HG03159 (cell line): ENCODE results near the gene GDAP2.
"Not testable (repeated sequence)": the region's sequence is repeated elsewhere in the genome, so short reads cannot be mapped to it uniquely, and the experiment has no call there.

Source experiments
- ATAC-seq: cut with Tn5 transposase; IDR thresholded peaks from one replicate; pipeline ENCODE4 v1.9.1; 2021; ENCODE audit warnings: mild to moderate bottlenecking, moderate library complexity; ENCODE audit not compliant: unreplicated experiment

Gene GDAP2, protein sequence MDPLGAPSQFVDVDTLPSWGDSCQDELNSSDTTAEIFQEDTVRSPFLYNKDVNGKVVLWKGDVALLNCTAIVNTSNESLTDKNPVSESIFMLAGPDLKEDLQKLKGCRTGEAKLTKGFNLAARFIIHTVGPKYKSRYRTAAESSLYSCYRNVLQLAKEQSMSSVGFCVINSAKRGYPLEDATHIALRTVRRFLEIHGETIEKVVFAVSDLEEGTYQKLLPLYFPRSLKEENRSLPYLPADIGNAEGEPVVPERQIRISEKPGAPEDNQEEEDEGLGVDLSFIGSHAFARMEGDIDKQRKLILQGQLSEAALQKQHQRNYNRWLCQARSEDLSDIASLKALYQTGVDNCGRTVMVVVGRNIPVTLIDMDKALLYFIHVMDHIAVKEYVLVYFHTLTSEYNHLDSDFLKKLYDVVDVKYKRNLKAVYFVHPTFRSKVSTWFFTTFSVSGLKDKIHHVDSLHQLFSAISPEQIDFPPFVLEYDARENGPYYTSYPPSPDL

DNA sequence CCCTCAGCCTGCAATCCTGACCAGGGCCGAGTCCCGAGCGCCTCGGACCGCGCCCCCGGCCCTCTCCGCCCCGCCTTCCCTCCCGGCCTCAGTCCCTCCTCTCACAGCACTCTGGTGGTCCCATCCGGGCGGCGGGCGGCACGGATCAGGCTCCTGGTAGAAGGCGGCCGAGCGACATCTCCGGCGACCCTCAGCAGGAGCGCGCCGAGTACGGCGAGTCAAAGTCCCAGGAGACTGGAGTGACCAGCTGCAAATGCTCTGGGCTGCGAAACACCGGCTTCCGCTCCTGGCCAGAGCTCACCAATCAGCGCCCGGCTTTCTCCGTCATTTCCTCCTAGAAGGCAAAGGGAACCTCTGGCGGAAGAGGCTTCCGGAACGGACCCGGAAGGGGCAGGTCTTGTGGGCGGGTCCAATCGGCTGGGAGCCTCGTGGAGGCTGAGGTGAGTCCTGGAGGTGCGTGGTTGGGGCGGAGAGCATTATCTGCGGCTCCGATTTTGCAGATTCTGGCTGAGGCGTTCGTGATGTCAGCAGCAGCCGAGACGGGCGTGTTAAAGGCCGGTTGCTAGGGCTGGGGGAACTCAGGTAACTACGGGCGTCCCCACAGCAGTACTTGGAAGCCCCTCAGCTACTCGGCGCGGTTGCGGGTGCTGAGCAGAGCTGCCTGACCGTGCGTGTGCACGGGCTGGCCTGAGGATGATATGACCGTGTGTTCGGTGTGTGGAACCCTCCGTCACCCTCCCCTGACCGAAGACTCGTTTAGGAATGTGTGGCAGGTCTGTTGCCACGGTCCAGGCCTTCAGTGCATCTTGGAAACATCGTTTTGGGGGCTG is at the start of gene GDAP2, which contains the start of gene WDR3:
Gene GDAP2, minus strand, starts transcription at position 279 of the 830 bp plus-strand sequence. CDS start 9,264 bp downstream, outside the sequence.
Gene WDR3, plus strand, starts transcription at position 397 of the 830 bp plus-strand sequence. CDS start 3,581 bp downstream, outside the sequence.
- peak; percentile 96 for ATAC-seq

DNA sequence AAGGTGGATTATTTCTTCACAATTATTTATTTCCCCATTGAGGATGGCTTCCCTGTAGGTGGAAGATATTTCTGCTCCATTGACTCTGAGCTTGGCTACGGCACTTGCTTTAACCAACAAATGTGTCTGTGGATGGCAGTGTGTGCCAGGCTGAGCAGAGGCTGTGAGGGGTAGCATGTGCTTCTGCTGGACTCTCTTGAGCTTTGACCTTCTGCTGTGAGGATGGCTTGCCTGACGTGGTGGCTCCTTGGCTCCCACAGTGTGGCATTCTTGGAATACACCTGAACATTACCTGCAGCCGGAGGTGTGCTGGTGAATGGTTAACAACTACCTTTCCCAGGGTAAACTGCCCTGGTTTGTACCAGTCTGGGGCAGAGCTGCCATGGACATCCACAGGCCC is 47.0 kb upstream of the GDAP2 start:
- ATAC-seq: no peak

DNA sequence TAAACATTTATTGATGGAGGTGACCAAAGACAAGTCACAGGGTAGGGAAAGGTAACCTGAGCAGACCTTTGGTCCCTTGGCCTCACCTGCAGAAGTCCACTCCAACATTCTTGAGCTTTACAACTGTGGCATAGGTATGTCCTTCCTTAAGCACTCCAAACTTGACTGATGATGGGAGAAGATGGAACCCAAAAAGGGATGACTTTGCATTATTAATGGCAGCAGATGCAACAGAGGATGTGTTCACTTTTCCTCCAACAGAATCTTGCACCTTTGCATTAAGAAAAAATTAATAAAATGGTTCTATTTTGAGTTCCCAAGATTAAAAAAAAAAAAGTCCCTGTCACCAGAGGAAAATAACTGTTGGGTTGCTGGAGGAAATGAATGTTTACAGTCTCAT is 42.4 kb upstream of the GDAP2 start:
- no peak for ATAC-seq

DNA sequence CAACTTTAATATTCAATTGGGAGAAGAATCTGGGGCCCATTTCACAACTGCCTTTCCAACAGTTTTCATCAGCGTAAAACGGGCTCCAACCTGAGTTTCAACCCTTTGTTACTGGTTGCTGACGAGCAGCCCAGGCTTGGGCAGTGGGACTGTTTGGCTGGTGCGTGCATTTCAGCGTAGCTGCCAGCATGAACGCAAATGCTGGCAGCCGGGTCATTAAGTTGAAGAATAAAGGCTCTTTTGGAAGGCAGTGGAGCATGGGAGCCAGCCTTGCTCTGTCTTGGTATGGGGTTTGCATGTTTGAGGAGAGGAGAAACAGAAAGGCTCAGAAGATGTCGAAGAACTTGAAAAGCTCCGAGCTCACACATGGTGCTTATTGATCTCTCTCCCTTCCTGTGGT is 40.8 kb upstream of the GDAP2 start:
- no peak for ATAC-seq

DNA sequence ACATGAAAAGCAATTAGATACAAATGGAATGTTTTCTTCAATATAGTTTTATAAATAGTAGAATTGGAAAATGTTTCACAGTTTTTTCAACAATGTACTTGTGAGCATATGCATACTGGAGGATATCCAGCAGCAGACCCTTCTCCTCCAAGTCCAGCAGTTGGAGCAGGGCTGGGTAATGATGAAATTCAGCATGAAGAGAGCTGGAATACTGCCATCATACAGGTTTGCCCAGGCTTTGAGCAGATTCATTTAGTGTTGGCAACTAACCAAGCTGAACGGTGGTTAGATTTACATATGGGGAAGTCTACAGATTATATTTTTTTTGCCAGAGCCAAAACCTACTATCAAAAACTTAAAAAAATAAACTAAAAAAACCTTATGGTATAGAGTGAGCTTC is 38.5 kb upstream of the GDAP2 start:
- ATAC-seq: no peak

DNA sequence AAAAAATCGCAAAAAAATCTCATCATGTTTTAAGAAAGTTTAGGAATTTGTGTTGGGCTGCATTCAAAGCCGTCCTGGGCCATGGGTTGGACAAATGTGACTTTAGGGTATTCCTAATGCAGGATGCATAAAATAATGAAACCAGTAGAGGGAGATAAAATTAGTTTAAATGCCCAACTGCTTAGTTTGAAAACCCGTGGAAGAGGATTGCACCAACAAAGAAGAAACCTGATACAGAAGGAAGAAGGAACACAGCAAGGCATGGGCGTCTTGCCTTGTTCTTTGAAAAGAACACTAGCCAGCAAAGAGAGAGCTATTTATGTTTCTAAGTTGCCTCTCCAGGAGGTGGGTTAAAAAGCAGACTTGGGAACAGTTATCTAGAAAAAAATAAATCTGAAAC is 38.1 kb upstream of the GDAP2 start:
- no peak for ATAC-seq

DNA sequence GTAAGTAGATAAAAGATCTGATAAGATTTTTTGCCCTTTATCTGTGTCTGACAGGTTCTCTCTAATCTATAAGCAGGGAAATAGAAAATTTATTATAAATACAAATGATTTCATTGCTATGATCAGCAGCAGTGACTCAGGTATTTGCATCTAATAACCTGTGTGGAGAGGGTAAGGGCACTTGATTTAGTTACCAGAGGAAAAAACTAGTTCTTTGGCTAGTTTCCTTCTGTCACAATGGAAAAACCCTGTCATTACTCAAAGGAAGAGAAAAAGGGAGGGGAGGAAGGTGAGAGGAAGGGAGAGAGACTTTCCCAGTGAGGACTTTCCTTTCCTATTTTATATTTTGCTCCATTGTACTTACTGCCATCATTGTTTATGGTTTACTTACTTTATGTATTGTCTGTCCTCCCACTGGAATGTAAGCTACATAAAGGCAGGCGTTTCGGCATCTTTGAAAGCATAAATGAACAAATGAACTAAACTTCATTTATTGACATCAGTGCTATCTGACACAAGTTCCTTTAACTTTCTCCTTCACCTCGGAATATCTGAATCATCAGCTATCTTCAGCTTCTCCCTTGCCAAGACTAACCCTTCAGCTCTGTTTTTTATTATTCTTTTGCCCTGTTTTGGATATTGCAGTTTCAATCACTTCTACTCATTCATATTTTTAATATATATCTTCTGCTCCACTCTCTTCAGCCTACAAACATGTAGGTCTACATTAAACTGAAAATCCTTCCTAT is 35.0 kb upstream of the GDAP2 start:
- ATAC-seq: no peak

DNA sequence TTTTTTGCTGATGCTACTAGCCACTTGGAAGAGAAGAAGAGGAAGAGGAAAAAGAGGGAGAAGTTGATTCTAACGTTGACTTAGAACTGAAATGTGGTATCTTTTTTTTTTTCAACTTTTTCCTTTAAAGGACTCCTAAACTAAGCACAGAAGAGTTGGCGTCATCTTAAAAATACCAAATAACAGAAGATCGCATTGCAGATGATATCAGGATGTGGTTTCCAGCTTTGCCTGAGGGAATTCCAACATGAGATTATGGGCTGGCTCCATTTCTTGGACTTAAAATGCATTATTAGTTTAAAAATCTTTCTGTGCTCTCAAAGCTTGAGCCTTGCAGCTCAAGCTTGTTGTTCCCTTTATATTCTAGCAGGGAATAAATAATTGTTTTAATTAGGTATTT is 29.9 kb upstream of the GDAP2 start:
- no peak for ATAC-seq

DNA sequence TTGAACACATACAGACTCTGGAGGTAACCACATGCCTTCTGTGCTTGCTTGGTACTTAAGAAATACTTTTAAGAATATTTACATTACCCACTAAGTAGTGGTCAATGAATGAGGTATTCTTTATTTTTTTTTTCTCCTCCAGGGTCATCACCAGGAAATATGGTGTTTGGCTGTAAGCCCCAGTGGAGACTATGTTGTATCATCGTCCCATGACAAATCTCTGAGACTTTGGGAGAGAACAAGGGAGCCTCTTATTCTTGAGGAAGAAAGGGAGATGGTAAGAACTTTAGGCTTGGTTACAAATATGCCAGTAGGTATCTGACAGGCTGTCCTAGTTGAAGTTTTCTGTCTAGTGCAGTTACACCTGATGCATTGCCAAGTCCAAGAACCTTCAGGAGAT is 23.0 kb upstream of the GDAP2 start:
- ATAC-seq: no peak

DNA sequence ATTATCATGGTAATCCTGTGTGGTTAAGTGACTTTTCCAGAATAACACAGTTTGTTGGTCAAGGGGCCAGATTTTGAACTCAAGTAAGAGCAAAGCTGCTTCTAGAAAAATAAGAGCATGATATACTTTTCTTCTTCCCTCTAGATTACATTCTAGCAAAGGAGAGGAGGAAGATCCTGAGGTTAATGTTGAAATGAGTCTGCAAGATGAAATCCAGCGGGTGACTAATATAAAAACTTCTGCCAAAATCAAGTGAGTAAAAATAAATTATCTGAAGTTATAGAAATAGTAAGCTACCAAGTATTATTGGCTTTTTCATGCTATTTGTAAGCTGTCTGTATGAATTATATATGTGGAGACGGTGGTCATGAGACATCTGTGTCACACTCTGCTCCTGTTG is 12.9 kb upstream of the GDAP2 start:
- no peak for ATAC-seq

DNA sequence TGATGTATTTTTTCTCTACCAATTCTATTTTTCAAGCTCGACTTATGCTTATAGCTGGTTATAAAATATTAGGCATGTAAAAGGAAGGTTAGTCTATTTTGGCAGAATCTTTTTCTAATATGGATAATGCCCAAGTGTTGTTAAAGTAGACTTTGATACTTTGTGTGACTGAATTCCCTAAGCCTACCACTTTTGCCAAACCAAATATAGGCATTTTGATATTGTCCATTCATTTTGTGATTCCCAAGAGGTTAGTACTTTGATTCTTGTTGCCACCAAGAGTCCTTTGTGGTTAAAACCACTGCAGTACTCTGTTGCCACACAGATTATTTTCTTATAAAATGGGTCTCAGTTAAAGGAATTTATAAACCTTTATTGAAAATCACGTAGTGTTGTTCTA is 4.3 kb upstream of the GDAP2 start:
- no peak for ATAC-seq

DNA sequence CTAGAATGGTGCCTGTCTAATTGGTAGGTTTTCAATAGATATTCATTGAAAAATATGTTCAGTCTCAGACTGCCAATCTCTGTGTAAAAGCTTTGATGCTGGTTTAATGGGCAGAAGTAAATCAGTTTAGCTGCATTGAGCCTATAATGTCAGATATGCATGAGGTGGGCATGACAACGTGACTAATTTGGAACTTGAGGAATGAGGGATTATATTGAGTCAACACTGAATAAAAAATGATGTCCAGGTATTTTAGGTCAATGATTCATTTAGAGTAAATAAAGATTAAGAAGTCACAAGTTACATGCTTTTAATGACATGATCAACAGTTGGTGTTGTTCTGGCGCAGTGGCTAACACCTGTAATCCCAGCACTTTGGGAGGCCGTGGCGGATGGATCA is 3.2 kb upstream of the GDAP2 start:
- ATAC-seq: no peak

DNA sequence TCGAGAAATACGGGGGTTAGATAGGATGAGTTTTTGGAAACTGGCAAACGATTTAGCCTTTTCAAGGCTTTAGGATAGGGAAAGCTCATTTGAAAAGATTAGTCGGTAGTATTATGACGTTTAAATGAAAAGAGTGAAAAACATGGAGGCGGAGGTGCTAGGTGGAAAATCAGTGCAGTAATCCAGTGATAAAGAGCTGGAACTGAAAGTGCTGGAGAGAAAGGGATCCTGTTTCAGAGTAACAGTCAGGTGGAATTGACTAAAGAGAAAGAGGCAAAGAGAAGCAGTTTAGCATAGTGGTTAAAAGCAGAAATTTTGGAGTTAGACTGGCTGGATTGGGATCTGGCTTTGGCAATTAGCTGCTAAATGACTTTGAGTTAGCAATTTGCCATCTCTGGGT is 1.1 kb upstream of the GDAP2 start:
- ATAC-seq: no peak

DNA sequence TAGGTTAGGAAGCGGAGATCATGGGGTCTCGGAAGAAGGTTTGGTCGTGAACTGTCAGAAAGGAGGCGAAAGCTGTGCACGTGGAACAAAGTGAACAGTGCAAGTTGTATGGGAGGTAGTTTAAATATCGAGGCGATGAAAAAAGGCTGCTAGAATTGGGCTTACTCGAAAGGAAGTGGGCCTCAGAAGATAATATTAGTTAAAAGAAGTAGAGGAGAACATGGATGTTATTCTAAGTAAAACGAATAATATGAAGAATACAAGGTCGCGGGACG is 689 bp upstream of the GDAP2 start:
- ATAC-seq: no peak

DNA sequence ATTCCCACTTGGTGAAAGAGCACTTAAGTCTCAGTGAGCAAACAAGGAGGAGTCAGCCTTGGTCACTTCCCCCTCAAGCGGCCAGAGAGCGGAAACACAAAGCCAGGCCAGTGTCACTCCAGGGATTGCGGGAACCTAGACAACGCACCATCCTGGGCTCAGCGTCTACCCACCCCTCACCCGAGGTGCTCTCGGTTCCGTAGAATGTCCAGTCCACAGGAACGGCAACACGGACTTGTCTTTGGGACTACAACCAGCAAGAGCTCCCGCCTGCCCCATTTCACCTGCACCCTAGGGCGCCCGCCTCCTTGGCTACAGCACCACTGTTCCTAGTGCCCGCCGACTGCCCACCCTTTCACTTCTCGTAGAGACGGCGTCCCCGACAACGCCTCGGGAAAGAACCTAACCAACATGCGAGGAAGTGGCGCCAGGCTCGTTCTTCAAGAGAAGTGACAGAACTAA is 509 bp downstream of the GDAP2 start:
- peak; percentile 30 for ATAC-seq

DNA sequence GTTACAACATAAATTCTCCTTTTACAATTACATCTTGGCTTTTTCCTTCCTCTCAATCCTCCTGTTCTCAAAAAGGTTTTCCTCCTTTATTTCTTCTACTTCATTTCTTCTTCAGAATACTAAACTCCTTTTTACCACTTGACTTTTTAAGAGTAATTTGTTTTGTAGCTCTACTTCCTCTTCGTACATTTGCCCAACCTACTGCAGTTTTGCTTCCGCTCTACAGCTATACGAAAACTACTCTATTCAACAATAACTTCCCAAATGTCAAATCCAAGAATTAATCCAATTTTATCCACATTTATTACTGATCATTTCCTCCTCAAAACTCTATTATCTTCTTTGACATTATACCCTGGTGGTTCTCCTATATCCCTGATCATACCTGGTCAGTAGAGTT is 3.4 kb downstream of the GDAP2 start:
- no peak for ATAC-seq

DNA sequence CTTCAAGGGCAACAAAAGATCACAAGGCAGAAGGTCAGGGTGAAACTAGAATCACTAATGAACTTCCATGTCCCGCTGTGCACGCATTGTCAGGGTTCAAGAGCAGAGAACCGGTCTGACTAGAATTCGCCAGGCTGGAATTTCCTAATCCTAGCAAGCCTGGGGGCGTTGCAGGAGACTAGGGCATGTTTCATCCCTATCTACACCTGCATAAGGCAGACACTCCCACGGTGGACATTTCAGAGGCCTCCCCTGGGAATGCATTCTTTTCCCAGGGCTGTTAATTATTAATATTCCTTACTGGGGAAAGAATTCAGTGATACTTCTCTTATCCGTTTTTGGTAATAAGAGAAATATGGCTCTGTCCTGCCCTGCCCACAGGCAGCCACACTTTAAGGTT is 6.7 kb downstream of the GDAP2 start:
- not testable (repeated sequence) for ATAC-seq

DNA sequence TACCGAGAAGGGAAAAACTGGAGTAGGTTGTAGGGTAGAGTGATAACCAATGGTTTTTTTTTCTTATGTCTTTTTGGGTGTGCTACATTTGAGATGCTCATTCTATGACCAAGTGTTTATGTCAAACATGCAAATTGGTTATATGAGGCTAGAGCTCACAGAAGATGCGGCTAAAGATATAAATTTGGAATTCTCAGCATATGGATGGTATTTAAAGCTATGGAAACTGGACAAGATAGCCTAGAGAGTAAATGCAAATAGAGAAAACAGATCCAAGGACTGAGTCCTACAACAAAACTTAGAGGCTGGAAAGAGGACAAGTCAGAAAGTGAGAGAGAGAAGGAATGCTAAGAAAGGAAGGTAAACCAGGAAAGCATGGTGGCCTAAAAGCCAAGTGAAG is 7.4 kb downstream of the GDAP2 start:
- no peak for ATAC-seq

DNA sequence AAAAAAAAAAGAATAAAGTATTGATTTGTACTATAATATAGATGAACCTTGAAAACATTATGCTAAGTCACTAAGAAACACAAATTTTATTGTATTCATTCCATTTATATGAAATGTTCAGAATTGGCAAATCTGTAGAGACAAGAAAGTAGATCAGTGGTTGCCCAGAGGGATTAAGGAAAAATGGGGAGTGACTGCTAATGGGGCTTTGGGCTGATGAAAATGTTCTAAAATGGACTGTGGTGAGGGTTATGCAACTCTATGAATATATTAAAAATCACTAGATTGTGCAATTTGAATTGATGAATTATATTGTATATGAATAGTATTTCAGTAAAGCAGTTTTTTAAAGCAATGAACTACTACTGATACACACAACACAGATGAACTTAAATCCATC is 10.0 kb downstream of the GDAP2 start:
- ATAC-seq: no peak

DNA sequence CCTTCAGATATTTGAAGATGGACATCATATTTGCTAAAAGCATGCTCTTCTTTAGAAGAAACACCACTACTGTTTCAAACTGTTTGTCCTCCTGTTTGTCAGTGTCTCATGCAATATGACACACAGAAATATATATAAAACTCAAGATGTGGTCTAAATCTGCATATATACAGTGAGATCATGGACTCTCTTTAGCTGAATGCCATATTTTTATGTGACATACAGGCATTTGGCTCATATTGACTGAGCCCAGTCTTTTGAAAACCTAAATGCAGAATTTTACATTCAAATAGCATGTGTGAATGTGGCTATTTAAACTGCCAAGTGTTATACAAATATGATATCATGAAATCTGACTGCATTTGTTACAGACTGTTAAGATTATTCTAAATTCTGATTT is 18.4 kb downstream of the GDAP2 start:
- no peak for ATAC-seq

DNA sequence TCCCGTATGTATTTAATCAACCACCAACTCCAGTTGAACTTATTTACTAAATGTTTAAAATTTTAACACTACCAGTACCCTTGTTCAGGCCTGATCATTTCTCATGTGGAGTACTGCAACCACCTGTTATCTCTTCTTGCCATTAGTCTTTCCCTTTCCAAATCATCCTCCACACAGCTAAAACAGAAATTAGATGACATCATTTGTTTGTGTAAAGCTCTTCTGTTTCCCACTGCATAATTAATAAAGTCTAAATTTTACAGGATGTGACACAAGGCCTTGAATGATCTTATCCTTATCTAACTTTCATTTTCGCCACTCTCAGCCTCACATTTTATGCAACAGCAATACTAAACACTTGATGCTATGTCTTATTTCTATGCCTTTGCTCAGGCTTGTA is 24.4 kb downstream of the GDAP2 start:
- ATAC-seq: no peak
